GM12878 (cell line): ENCODE data around the gene MRPL22. TPM values are rescaled to one million over a fixed set of nuclear protein-coding genes. Genes with fewer than 3 reads are reported as not detected.

ENCODE experiments used
- ATF2 ChIP-seq: IDR thresholded peaks from 2 replicates; pipeline ENCODE4 v1.6.1; 2012; ENCODE audit warnings: low read length, inconsistent platforms
- ATF3 ChIP-seq: IDR thresholded peaks from 2 replicates; pipeline ENCODE4 v1.6.1; 2011; ENCODE audit warnings: low read depth, mild to moderate bottlenecking, low read length, moderate library complexity, borderline replicate concordance; ENCODE audit errors: extremely low read depth
- CTCF ChIP-seq, 3 experiments: IDR thresholded peaks in 2 of 3; conservative IDR thresholded peaks in 1 of 3; 2 replicates each; pipeline ENCODE4 v1.5.1; 2011; ENCODE audit warnings: low read depth in 3 of 3, low read length in 3 of 3, mild to moderate bottlenecking in 3 of 3, control low read depth in 2 of 3, moderate library complexity in 2 of 3, inconsistent platforms in 1 of 3, mixed read lengths in 1 of 3; ENCODE audit not compliant: control insufficient read depth in 2 of 3, insufficient read depth in 1 of 3; ENCODE audit errors: extremely low read depth in 1 of 3
- FOS ChIP-seq: IDR thresholded peaks from 3 replicates; pipeline ENCODE4 v1.6.1; 2011; ENCODE audit warnings: borderline replicate concordance; ENCODE audit not compliant: insufficient read length; ENCODE audit errors: extremely low read depth
- HDAC2 ChIP-seq: fragments of 200-600 bp; sonication (generic); IDR thresholded peaks from 2 replicates; pipeline ENCODE4 v1.6.1; 2017
- HDGF ChIP-seq: fragments of 450-650 bp; IDR thresholded peaks from 2 replicates; pipeline ENCODE4 v1.6.1; 2016; ENCODE audit warnings: antibody characterized with exemption
- IKZF1 ChIP-seq: fragments of 450-650 bp; conservative IDR thresholded peaks from 2 replicates; pipeline ENCODE4 v1.6.1; 2017; ENCODE audit warnings: antibody characterized with exemption, mild to moderate bottlenecking
- JUND ChIP-seq: IDR thresholded peaks from 2 replicates; pipeline ENCODE4 v1.6.1; 2012; ENCODE audit warnings: low read depth, mild to moderate bottlenecking, low read length, improper control_type of control experiment, moderate library complexity
- KLF5 ChIP-seq: fragments of 450-650 bp; IDR thresholded peaks from 2 replicates; pipeline ENCODE4 v1.6.1; 2014; ENCODE audit warnings: mild to moderate bottlenecking; ENCODE audit not compliant: partially characterized antibody
- MEF2B ChIP-seq: fragments of 450-650 bp; IDR thresholded peaks from 2 replicates; pipeline ENCODE4 v1.6.1; 2018; ENCODE audit warnings: mild to moderate bottlenecking, moderate library complexity; ENCODE audit not compliant: partially characterized antibody, poor library complexity, severe bottlenecking
- MLLT1 ChIP-seq: fragments of 450-650 bp; IDR thresholded peaks from 2 replicates; pipeline ENCODE4 v1.6.1; 2016; ENCODE audit warnings: mild to moderate bottlenecking
- NBN ChIP-seq: fragments of 450-650 bp; IDR thresholded peaks from 2 replicates; pipeline ENCODE4 v1.6.1; 2016
- NR2C2 ChIP-seq: IDR thresholded peaks from 2 replicates; pipeline ENCODE4 v1.6.1; 2011; ENCODE audit warnings: borderline replicate concordance, low read depth; ENCODE audit not compliant: control insufficient read depth, insufficient read length
- PML ChIP-seq: IDR thresholded peaks from 2 replicates; pipeline ENCODE4 v1.6.1; 2012; ENCODE audit warnings: low read length, inconsistent platforms
- RAD21 ChIP-seq: IDR thresholded peaks from 2 replicates; pipeline ENCODE4 v1.6.1; 2011; ENCODE audit warnings: mild to moderate bottlenecking, low read depth, low read length, moderate library complexity; ENCODE audit not compliant: insufficient read depth
- RAD51 ChIP-seq: fragments of 450-650 bp; IDR thresholded peaks from 2 replicates; pipeline ENCODE4 v1.6.1; 2016; ENCODE audit warnings: moderate library complexity, mild to moderate bottlenecking, inconsistent platforms
- SREBF1 ChIP-seq: IDR thresholded peaks from 2 replicates; pipeline ENCODE4 v1.6.1; 2012; ENCODE audit warnings: mild to moderate bottlenecking, low read length
- TCF3 ChIP-seq: IDR thresholded peaks from 2 replicates; pipeline ENCODE4 v1.6.1; 2012; ENCODE audit warnings: low read depth, mild to moderate bottlenecking, low read length, borderline replicate concordance; ENCODE audit not compliant: insufficient read depth
- YY1 ChIP-seq: IDR thresholded peaks from 2 replicates; pipeline ENCODE4 v1.6.1; 2011; ENCODE audit warnings: low read depth, mild to moderate bottlenecking, low read length
- ZNF207 ChIP-seq: fragments of 450-650 bp; IDR thresholded peaks from 2 replicates; pipeline ENCODE4 v1.6.1; 2014; ENCODE audit warnings: antibody characterized with exemption, mild to moderate bottlenecking, borderline replicate concordance
- ZNF274 ChIP-seq: IDR thresholded peaks from one replicate; pipeline ENCODE4 v1.8.0; 2011; ENCODE audit not compliant: insufficient read length, insufficient read depth
- ZNF622 ChIP-seq: fragments of 450-650 bp; IDR thresholded peaks from 2 replicates; pipeline ENCODE4 v1.6.1; 2017; ENCODE audit warnings: mild to moderate bottlenecking, inconsistent platforms
- polyA plus RNA-seq, 11 experiments: library from polyadenylated mRNA; depleted of rRNA in 4 of 11; unstranded in 6 of 11; stranded (reverse) in 5 of 11; fragments of >200 nt; fragmentation: Nextera tagmentation in 4 of 11; fragmentation: Illumina TruSeq in 1 of 11; extraction: Ambion mirVana in 4 of 11; extraction: Trizol in 1 of 11; gene quantifications; 1 replicate in 1 of 11; 2 replicates in 10 of 11; pipeline versions ENCODE4 v1.2.1 to v1.2.3, GENCODE V29; 2011 to 2016; ENCODE audit warnings: inconsistent platforms in 2 of 11, missing spikeins in 2 of 11, low read depth in 1 of 11
- total RNA-seq, 4 experiments: library from RNA; depleted of rRNA in 3 of 4; stranded (reverse); fragments of >200 nt in 3 of 4; fragmentation: Illumina TruSeq in 1 of 4; extraction: Trizol in 1 of 4; gene quantifications; 2 replicates each; pipeline versions ENCODE4 v1.2.1 to v1.2.3, GENCODE V29; 2013 to 2021
- TF ChIP-seq, protein P1 (sequence below): fragments of 450-650 bp; IDR thresholded peaks from 2 replicates; pipeline ENCODE4 v1.6.1; 2018; ENCODE audit warnings: mild to moderate bottlenecking, low read depth, moderate library complexity; ENCODE audit not compliant: partially characterized antibody

The MRPL22 gene
- total and polyA plus RNA-seq, 10 of the 15 experiments (the other 5 are each of a cell fraction or from before 2014, with no cell fraction given) = 29.7 to 318 (median 93.4) TPM

GRCh38 chr5:154937718-154938466, 3.0 kb upstream of the MRPL22 start, which contains the start of gene GEMIN5 (continued):
- TF ChIP-seq ATF2 (no peak), ZNF207 (peak; percentile 96), RAD51 (no peak), SREBF1 (no peak), NBN (0 out of 2 replicates have a peak, but pooled peaks have one; percentile 63), HDGF (peak; percentile 64; the same call in 1 of the 2 replicates), JUND (no peak), FOS (no peak), PML (peak; percentile 75; the same call in 1 of the 2 replicates), YY1 (peak; percentile 73), MLLT1 (no peak; the same call in 1 of the 2 replicates), TCF3 (peak; percentile 37; the same call in 1 of the 2 replicates), ATF3 (no peak), KLF5 (peak; percentile 11), CTCF (IDR thresholded peaks at IDR 0.05 in 2 of 3, conservative IDR thresholded peaks at IDR 0.05 in 1 of 3; ENCODE audit: control insufficient read depth in 2 of 3, extremely low read depth in 1 of 3, insufficient read depth in 1 of 3, low read depth in 3 of 3, low read length in 3 of 3) (no peak), RAD21 (no peak), NR2C2 (no peak), HDAC2 (no peak), ZNF622 (no peak), IKZF1 (peak; percentile 75), ZNF274 (no peak), MEF2B (no peak)
- TF ChIP-seq, protein P1, sequence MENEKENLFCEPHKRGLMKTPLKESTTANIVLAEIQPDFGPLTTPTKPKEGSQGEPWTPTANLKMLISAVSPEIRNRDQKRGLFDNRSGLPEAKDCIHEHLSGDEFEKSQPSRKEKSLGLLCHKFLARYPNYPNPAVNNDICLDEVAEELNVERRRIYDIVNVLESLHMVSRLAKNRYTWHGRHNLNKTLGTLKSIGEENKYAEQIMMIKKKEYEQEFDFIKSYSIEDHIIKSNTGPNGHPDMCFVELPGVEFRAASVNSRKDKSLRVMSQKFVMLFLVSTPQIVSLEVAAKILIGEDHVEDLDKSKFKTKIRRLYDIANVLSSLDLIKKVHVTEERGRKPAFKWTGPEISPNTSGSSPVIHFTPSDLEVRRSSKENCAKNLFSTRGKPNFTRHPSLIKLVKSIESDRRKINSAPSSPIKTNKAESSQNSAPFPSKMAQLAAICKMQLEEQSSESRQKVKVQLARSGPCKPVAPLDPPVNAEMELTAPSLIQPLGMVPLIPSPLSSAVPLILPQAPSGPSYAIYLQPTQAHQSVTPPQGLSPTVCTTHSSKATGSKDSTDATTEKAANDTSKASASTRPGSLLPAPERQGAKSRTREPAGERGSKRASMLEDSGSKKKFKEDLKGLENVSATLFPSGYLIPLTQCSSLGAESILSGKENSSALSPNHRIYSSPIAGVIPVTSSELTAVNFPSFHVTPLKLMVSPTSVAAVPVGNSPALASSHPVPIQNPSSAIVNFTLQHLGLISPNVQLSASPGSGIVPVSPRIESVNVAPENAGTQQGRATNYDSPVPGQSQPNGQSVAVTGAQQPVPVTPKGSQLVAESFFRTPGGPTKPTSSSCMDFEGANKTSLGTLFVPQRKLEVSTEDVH = no peak
